TTC549 (cell line): ENCODE measurements around the gene PATJ.
"Not testable (repeated sequence)": the region's sequence is repeated elsewhere in the genome, so short reads cannot be mapped to it uniquely, and the experiment has no call there.

Experiments
- FAIRE-seq: peaks from 2 replicates; lab custom pipeline; 2012; peaks lifted over from hg19 to GRCh38; lab: Jason Lieb, UNC

Gene PATJ

DNA sequence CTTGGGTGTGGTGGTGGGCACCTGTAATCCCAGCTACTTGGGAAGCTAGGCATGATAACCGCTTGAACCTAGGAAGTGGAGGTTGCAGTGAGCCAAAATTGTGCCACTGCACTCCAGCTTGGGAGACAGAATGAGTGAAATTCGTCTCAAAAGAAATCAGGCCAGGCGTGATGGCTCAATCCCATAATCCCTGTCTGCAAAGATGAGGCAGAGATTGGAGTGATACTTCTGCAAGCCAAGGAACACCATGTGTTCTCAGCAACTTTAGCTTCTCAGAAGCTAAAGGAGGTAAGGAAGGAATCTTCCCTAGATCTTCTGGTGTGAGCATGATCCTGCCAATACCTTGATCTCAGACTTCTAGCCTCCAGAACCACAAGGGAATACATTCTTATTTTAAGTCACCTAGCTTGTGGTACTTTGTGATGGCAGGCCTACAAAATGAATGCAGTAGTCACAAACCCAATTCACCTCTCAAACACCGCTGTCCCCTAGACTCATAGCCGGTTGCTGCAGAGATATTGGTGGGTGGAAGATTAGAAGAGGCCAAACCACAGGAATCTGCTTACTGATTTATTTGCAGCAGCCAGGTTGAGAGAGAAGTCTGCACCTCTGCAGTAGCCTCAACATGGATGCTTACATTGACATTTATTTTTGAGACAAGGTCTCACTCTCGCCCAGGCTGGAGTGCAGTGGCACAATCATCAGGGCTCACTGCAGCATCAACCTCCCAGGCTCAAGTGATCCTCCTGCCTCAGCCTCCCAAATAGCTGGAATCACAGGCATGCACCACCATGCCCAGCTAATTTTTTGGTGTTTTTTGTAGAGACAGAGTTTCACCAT lies 471.0 kb downstream of the PATJ start:
- FAIRE-seq = no peak

DNA sequence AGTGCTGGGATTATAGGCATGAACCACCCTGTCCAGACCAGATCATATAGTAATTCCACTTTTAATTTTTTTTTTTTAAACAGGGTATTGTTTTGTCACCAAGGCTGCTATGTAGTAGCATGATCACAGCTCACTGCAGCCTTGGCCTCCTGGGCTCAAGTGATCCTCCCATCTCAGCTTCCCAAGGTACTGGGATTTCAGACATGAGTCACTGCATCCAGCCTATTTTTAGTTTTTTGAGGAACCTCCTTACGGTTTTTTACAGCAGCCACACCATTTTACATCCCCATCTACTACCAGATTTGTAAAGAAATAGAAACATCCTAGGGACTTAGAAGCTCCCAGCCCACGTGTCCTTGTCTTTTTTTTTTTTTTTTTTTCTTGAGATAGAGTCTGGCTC lies 476.3 kb downstream of the PATJ start:
- FAIRE-seq = no peak

DNA sequence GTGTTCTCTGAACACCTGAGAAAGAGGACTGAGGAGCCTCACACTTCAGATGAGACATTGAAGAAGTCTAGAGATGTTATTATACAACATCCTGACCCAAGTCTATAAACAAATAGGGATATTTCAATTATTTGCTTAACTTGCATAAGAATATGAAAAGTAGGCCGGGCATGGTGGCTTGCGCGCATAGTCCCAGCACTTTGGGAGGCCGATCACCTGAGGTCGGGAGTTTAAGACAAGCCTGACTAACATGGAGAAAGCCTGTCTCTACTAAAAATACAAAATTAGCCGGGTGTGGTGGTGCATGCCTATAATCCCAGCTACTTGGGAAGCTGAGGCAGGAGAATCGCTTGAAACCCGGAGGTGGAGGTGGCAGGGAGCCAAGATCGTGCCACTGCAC lies 478.2 kb downstream of the PATJ start:
- FAIRE-seq = not testable (repeated sequence)

DNA sequence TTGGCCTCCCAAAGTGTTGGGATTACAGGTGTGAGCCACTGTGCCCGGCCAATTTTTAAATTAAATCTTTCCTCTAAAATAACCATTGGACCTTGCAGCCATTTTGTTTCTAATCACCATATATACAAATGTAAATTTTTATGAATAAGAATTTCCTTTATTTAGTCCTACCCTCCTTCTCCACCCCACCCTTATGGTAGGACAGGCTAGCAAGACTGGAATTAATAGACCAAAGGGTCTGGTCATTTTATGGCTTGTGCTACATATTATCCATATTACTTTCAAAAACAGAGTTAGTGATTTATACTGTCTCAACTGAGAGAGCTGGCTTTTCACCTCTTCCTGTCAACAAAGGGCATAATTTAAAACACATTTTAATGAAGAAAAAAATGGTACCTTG lies 478.9 kb downstream of the PATJ start:
- FAIRE-seq = no peak

DNA sequence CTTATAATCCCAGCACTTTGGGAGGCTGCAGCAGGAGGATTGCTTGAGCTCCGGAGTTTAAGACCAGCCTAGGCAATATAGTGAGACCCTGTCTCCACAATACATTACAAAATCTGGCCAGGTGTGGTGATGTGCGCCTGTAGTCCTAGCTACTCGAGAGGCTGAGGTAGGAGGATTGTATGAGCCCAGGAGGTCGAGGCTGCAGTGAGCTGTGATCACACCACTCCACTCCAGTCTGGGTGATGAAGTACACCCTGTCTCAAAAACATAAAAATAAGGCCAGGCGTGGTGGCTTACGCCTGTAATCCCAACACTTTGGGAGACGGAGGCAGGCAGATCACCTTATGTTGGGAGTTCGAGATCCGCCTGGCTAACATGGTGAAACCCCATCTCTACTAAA lies 480.0 kb downstream of the PATJ start:
- FAIRE-seq = no peak

DNA sequence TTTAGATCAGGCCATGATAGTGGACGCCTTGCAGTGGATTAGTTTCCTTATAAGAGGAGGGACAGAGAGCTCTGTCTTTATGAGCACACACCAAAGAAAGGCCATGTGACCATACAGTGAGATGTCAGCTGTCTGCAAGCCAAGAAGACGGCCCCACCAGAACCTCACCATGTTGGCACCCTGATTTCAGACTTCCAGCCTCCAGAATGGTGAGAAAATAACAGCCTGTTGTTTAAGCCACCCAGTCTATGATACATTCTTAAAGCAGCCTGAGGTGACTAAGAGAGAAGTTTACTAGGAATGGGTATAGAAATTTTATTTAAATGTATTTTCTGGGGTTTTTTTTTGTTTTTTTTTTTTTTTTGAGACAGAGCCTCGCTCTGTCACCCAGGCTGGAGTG lies 481.9 kb downstream of the PATJ start:
- FAIRE-seq = no peak

DNA sequence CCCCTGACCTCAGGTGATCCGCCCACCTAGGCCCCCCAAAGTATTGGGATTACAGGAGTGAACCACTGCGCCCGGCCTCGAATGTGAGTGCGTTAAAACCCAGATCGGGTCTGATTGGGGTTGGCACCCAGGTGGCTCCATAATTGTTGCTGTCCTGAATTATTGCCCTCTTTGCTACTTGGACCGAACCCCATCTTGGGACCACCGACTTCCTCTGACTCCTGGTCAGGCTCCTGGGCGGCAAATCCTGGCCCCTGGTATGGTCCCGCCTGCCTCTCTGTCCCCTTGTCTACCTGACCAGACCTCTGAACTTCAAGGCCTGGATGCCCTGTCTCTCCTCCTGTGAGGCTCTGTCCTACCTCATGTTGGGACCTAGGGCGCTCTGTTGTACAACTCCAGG lies 485.2 kb downstream of the PATJ start:
- no peak for FAIRE-seq
